IPS-15b (cell line): ENCODE results near the gene IFNL2.
A peak's percentile ranks its signal among the peaks of the same experiment; 100 is the strongest.
"Not testable (repeated sequence)": the region's sequence is repeated elsewhere in the genome, so short reads cannot be mapped to it uniquely, and the experiment has no call there.

Experiments
- H3K27me3 ChIP-seq: one replicate; pipeline ENCODE4 v1.6.1; 2013; ENCODE audit warnings: low read length; ENCODE audit not compliant: control insufficient read depth, insufficient read depth
- H3K36me3 ChIP-seq: one replicate; pipeline ENCODE4 v1.6.1; 2013; ENCODE audit warnings: low read length; ENCODE audit not compliant: control insufficient read depth, insufficient read depth
- H3K4me1 ChIP-seq: one replicate; pipeline ENCODE4 v1.6.1; 2013; ENCODE audit warnings: mild to moderate bottlenecking, low read length; ENCODE audit not compliant: control insufficient read depth, insufficient read depth
- H3K4me3 ChIP-seq: one replicate; pipeline ENCODE4 v1.5.1; 2013; ENCODE audit warnings: low read depth, low read length
- H3K9ac ChIP-seq: one replicate; pipeline ENCODE4 v1.6.1; 2013; ENCODE audit warnings: low read depth, mild to moderate bottlenecking, low read length
- H3K9me3 ChIP-seq: one replicate; pipeline ENCODE4 v1.6.1; 2013; ENCODE audit warnings: mild to moderate bottlenecking, low read length; ENCODE audit not compliant: control insufficient read depth, insufficient read depth

IFNL2 gene

GRCh38 chr19:39301021-39301420, 32.8 kb downstream of the IFNL2 start:
- no peaks in the 10 kb centered on the region for H3K9me3 ChIP-seq
- H3K9ac ChIP-seq: no peak overlapping the region
- no peak overlapping the region for H3K4me3 ChIP-seq
- H3K36me3 ChIP-seq: no peaks in the 10 kb centered on the region
- peaks cover 13% of the 10 kb centered on the region for H3K4me1 ChIP-seq
- peaks cover 8% of the 10 kb centered on the region for H3K27me3 ChIP-seq

GRCh38 chr19:39301562-39301961, 33.4 kb downstream of the IFNL2 start:
- Histone ChIP-seq H3K4me1 (peaks cover 16% of the 10 kb centered on the region), H3K4me3 (no peak overlapping the region), H3K36me3 (no peaks in the 10 kb centered on the region), H3K9me3 (no peaks in the 10 kb centered on the region), H3K9ac (no peak overlapping the region), H3K27me3 (peaks cover 13% of the 10 kb centered on the region)

DNA sequence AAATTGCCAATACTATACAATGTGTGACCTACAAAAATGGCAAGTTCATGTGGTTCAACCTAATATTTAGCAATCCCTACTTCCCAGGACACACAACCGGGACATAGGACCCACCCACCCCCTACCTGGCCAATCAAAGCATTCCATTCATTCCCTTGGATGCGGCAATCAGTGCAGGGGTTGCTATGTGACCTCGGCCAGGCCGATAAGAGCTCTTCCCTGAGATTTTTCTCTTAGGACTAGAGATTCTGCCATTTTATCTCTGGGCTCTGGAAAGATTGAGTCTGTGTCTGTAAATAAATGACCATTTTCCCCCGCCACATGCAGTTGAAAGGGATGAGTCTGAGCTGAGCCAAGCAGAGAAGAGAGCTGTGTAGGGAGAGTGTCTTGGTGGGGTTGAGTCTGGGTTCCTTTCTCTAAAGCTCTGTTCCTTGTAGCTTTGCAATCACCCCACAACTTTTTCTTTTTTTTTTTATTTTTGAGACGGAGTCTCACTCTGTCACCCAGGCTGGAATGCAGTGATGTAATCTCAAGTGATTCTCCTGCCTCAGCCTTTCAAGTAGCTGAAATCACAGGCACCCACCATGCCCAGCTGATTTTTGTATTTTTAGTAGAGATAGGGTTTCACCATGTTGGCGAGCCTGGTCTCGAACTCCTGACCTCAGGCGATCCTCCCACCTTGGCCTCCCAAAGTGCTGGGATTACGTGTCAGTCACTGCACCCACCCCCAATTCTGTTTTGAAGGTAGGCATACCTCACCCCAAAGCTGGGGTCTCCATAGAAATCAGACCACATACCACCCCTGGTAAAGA, 35.4 kb downstream of the IFNL2 start:
- H3K4me1 ChIP-seq: peaks cover 16% of the 10 kb centered on the region

DNA sequence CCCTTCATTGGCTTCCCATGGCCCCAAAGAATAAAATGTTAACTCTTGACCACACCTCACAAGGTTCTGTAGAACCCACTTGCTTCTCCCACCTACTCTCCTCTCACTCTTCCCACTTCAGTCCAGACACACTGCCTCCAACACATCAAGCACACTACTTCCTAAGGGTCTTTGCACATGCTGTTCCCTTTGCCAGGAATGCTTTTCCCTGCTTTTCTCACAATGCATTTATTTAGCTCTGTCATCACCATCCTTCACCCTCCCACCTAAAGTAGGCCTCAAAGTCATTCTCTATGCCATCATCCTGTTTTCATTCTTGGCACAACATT, 36.0 kb downstream of the IFNL2 start:
- Histone ChIP-seq H3K4me3 (no peak overlapping the region), H3K27me3 (peaks cover 12% of the 10 kb centered on the region), H3K36me3 (no peaks in the 10 kb centered on the region), H3K4me1 (peaks cover 16% of the 10 kb centered on the region), H3K9me3 (no peaks in the 10 kb centered on the region), H3K9ac (no peak overlapping the region)

More for the DNA sequence above, 35.4 kb downstream of the IFNL2 start:
- Histone ChIP-seq H3K27me3 (peaks cover 12% of the 10 kb centered on the region), H3K4me3 (no peak overlapping the region), H3K9me3 (no peaks in the 10 kb centered on the region), H3K36me3 (no peaks in the 10 kb centered on the region), H3K9ac (no peak overlapping the region)

DNA sequence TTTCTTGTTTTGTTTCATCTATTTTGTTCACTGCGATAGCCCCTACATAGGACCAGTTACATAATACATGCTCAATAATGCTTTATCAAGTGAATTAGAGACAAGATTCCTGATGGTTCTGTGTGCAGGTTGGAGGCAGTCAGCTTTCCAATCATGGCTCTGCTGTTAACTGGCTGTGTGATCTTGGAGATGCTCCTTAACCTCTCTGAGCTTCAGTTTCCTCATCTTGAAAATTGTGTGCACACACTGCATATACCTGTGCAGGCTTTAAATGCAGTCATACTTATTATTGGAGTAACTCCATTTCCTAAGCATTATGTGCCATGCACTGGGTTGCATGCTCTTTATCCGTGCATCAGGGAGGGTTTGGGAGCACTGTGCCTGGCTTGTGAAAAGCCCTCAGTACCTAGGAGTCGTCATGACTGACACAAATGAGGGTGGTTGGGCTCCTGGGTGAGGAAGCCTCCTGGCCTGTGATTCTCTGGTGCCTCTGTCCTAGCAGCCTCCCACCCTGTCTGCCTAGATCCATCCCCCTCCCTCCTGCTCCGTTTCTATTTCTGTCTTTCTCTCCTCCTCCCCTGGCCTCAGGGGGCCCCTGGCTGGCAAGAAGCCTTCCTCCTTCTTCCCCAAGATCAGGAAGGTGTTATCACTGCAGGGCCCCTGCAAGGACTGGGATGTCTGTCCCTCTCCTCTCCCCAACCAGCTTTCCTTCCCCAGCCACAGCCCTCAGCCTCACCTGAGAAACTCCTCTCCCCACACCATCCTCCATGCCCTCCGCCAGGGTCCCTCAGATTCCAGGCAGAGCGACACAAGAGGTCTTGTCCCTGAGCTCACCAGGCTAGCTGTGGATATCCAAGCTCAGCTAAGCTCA, 36.7 kb downstream of the IFNL2 start:
- Histone ChIP-seq H3K9me3 (no peaks in the 10 kb centered on the region), H3K4me3 (peak overlapping the region; percentile 16), H3K36me3 (no peaks in the 10 kb centered on the region), H3K9ac (no peak overlapping the region), H3K4me1 (peaks cover 16% of the 10 kb centered on the region), H3K27me3 (peaks cover 12% of the 10 kb centered on the region)

- Histone ChIP-seq H3K9me3 (no peaks in the 10 kb centered on the region), H3K27me3 (peaks cover 12% of the 10 kb centered on the region), H3K4me3 (no peak overlapping the region), H3K9ac (no peak overlapping the region), H3K36me3 (no peaks in the 10 kb centered on the region), H3K4me1 (peaks cover 16% of the 10 kb centered on the region)
These were observed 37.9 kb downstream of the IFNL2 start for GRCh38 chr19:39306075-39306474.

DNA sequence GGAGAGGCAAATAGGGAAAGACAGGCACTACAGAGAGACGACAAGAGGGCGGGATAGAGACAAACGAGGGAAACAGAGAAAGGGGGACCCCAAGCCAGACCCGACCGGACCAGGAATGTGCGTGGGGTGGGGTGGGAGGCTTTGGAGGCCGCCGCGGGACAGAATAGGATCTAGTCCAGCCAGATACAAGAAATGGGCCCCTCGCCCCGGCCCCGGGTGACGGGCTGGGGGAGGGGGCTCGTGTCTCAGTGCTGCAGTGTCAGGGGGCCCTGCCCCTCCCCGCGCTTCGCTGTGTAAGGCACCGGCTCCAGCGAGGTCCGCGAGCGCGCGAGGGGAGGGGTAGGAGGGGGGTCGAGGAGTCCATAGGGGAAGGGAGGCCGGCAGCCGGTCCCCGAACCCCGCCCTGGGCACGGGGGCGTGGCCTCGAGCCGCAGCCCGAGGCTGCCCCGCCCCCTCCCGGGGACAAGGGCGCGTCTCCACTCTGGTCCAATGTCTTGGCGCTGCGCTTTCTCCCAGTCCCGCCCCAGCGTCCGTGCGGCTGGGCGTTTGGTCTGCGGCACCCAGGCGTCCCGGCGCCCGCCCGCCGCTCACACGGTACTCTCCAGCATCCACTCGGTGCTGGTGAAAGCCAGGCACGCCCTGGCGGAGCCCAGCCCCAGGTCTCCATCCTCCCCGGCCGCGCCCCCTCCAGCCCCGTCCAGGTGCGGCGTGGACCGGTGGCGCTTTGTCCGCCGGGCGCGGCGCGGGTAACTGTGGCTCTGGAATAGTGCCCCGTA, 39.0 kb downstream of the IFNL2 start:
- Histone ChIP-seq H3K36me3 (no peaks in the 10 kb centered on the region), H3K4me1 (peaks cover 16% of the 10 kb centered on the region), H3K9me3 (no peaks in the 10 kb centered on the region), H3K4me3 (peak overlapping the region; percentile 74), H3K27me3 (peaks cover 12% of the 10 kb centered on the region), H3K9ac (peak overlapping the region; percentile 9)

- Histone ChIP-seq H3K36me3 (no peaks in the 10 kb centered on the region), H3K9ac (no peak overlapping the region), H3K4me1 (peaks cover 14% of the 10 kb centered on the region), H3K9me3 (no peaks in the 10 kb centered on the region), H3K27me3 (peaks cover 12% of the 10 kb centered on the region), H3K4me3 (peak overlapping the region; percentile 74)
These were observed 39.8 kb downstream of the IFNL2 start for GRCh38 chr19:39307822-39308530.

GRCh38 chr19:39308531-39309304, 40.5 kb downstream of the IFNL2 start:
- H3K27me3 ChIP-seq: peaks cover 12% of the 10 kb centered on the region
- peaks cover 11% of the 10 kb centered on the region for H3K4me1 ChIP-seq
- no peak overlapping the region for H3K9ac ChIP-seq
- H3K4me3 ChIP-seq: peak overlapping the region; percentile 74
- peaks cover 2% of the 10 kb centered on the region for H3K36me3 ChIP-seq
- no peaks in the 10 kb centered on the region for H3K9me3 ChIP-seq

DNA sequence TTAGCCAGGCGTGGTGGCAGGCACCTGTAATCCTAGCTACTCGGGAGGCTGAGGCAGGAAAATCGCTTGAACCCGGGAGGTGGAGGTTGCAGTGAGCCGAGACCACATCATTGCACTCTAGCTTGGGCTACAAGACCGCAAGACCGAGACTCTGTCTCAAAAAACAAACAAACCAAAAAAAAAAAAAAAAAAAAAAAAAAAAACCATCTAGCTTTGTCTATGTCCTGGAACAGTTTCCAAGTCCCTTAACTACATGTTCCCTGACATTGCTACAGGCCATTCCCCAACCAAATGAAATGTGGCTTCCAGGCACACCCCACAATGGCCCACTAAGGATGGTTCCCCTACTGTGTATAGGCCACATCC, 41.1 kb downstream of the IFNL2 start:
- H3K9me3 ChIP-seq, H3K36me3 ChIP-seq, H3K4me3 ChIP-seq, H3K9ac ChIP-seq: not testable (repeated sequence)
- Histone ChIP-seq H3K4me1 (peaks cover 11% of the 10 kb centered on the region), H3K27me3 (peaks cover 12% of the 10 kb centered on the region)
